GM12873 (cell line): ENCODE data around the gene PCBP3.

ENCODE experiments used
- CTCF ChIP-seq: IDR thresholded peaks from 2 replicates; pipeline ENCODE4 v1.5.1; 2012; ENCODE audit warnings: low read depth, mild to moderate bottlenecking, moderate library complexity, low read length, control low read depth; ENCODE audit not compliant: insufficient read depth; ENCODE audit errors: missing control alignments

The PCBP3 gene

GRCh38 chr21:45818904-45819285 is 175.4 kb downstream of the PCBP3 start:
- no peak for TF ChIP-seq CTCF

- TF ChIP-seq CTCF: no peak
Observed at GRCh38 chr21:45819478-45820170, 176.1 kb downstream of the PCBP3 start.

- peak; percentile 93 for TF ChIP-seq CTCF
Observed at GRCh38 chr21:45820171-45821091, 176.9 kb downstream of the PCBP3 start.

- no peak for TF ChIP-seq CTCF
Observed at GRCh38 chr21:45821315-45821962, 177.9 kb downstream of the PCBP3 start.

GRCh38 chr21:45821998-45822397 is 178.5 kb downstream of the PCBP3 start:
- TF ChIP-seq CTCF: no peak

GRCh38 chr21:45822429-45823099 is 179.0 kb downstream of the PCBP3 start:
- no peak for TF ChIP-seq CTCF

GRCh38 chr21:45823100-45823681 is 179.7 kb downstream of the PCBP3 start:
- no peak for TF ChIP-seq CTCF
